Neural crest cell (in vitro differentiated cells): Measurements from ENCODE around the gene DAB2. TPM values are rescaled to one million over a fixed set of nuclear protein-coding genes. Genes with fewer than 3 reads are reported as not detected.

Experiments used
- DNase-seq: peaks from one replicate; pipeline ENCODE4 v3.0.0; 2021; ENCODE audit warnings: low read depth, mixed read lengths, low spot score
- H3K27ac Mint-ChIP-seq: one replicate; pipeline ENCODE4 v1.8.0; 2021; ENCODE audit warnings: mild to moderate bottlenecking, mixed read lengths; ENCODE audit not compliant: unreplicated experiment
- H3K27me3 Mint-ChIP-seq: 2 replicates; pipeline ENCODE4 v1.8.0; 2021; ENCODE audit warnings: low read depth, mild to moderate bottlenecking, mixed read lengths
- H3K36me3 Mint-ChIP-seq: 2 replicates; pipeline ENCODE4 v1.8.0; 2021; ENCODE audit warnings: low read depth, mild to moderate bottlenecking, mixed read lengths
- H3K4me1 Mint-ChIP-seq: 2 replicates; pipeline ENCODE4 v1.8.0; 2021; ENCODE audit warnings: mixed read lengths
- H3K4me3 Mint-ChIP-seq: one replicate; pipeline ENCODE4 v1.8.0; 2021; ENCODE audit warnings: mild to moderate bottlenecking, mixed read lengths
- H3K9me3 Mint-ChIP-seq: 2 replicates; pipeline ENCODE4 v1.8.0; 2021; ENCODE audit warnings: mixed read lengths
- CTCF ChIP-seq: fragments of 200-600 bp; sonication (generic); conservative IDR thresholded peaks from 2 replicates; pipeline ENCODE4 v1.5.0; 2021; ENCODE audit warnings: antibody characterized with exemption, mild to moderate bottlenecking
- total RNA-seq: library from RNA; stranded (reverse); gene quantifications from 2 replicates; pipeline ENCODE4 v1.2.1, GENCODE V29; 2021

The DAB2 gene
- total RNA-seq, 1 donor from 2014 or later, result 10.1 TPM

- no peaks in the 10 kb centered on the region for H3K36me3 Mint-ChIP-seq
- peaks cover 5% of the 10 kb centered on the region for H3K4me1 Mint-ChIP-seq
- H3K27me3 Mint-ChIP-seq, result no peaks in the 10 kb centered on the region
- H3K27ac Mint-ChIP-seq, result no peak overlapping the region
- H3K4me3 Mint-ChIP-seq, result no peak overlapping the region
- DNase-seq, result no peak
- no peaks in the 10 kb centered on the region for H3K9me3 Mint-ChIP-seq
- no peak for TF ChIP-seq CTCF
These were observed 36.4 kb upstream of the DAB2 start for GRCh38 chr5:39461007-39461682.

GRCh38 chr5:39459907-39460306 lies 35.1 kb upstream of the DAB2 start:
- H3K9me3 Mint-ChIP-seq, result no peaks in the 10 kb centered on the region
- no peaks in the 10 kb centered on the region for H3K36me3 Mint-ChIP-seq
- H3K27ac Mint-ChIP-seq, result no peak overlapping the region
- no peaks in the 10 kb centered on the region for H3K4me1 Mint-ChIP-seq
- DNase-seq, result no peak
- TF ChIP-seq CTCF, result no peak
- peaks cover 3% of the 10 kb centered on the region for H3K27me3 Mint-ChIP-seq
- H3K4me3 Mint-ChIP-seq, result no peak overlapping the region

- TF ChIP-seq CTCF, result no peak
- Mint-ChIP-seq H3K9me3 (no peaks in the 10 kb centered on the region), H3K27me3 (peaks cover 3% of the 10 kb centered on the region), H3K36me3 (no peaks in the 10 kb centered on the region), H3K4me3 (no peak overlapping the region), H3K4me1 (no peaks in the 10 kb centered on the region), H3K27ac (no peak overlapping the region)
- no peak for DNase-seq
These were observed 34.3 kb upstream of the DAB2 start for GRCh38 chr5:39459071-39459470.

- no peak for TF ChIP-seq CTCF
- Mint-ChIP-seq H3K9me3 (no peaks in the 10 kb centered on the region), H3K27ac (no peak overlapping the region), H3K27me3 (peaks cover 3% of the 10 kb centered on the region), H3K4me1 (no peaks in the 10 kb centered on the region), H3K4me3 (no peak overlapping the region), H3K36me3 (no peaks in the 10 kb centered on the region)
- no peak for DNase-seq
These were observed 30.9 kb upstream of the DAB2 start for GRCh38 chr5:39455645-39456044.

GRCh38 chr5:39453606-39454005 lies 28.8 kb upstream of the DAB2 start:
- Mint-ChIP-seq H3K36me3 (no peaks in the 10 kb centered on the region), H3K4me3 (no peak overlapping the region), H3K9me3 (no peaks in the 10 kb centered on the region), H3K27ac (no peak overlapping the region), H3K4me1 (peaks cover 7% of the 10 kb centered on the region), H3K27me3 (peaks cover 3% of the 10 kb centered on the region)
- no peak for DNase-seq
- TF ChIP-seq CTCF, result no peak
